ENCODE data around the gene VWA3A. TPM values are rescaled to one million over a fixed set of nuclear protein-coding genes. Genes with fewer than 3 reads are reported as not detected.

VWA3A gene
- total and polyA plus RNA-seq, 2 experiments from 2014 or later, result 0.16 to 0.24 TPM

GRCh38 chr16:22174642-22175041 lies 82.3 kb downstream of the VWA3A start:
- Histone ChIP-seq H3K27ac (no peak overlapping the region), H3K27me3 (no peaks in the 10 kb centered on the region), H3K9me3 (ENCODE audit: low read depth) (no peaks in the 10 kb centered on the region), H3K4me1 (ENCODE audit: low read depth) (no peaks in the 10 kb centered on the region), H3K4me3 (no peak overlapping the region), H3K36me3 (no peaks in the 10 kb centered on the region)
- no peak for TF ChIP-seq CTCF (IDR thresholded peaks at IDR 0.05; ENCODE audit: low read depth, low read length)
- no peak for DNase-seq (ENCODE audit: low read depth in 1 of 2, low spot score in 1 of 2)

- DNase-seq (ENCODE audit: low read depth in 1 of 2, low spot score in 1 of 2), result no peak
- Histone ChIP-seq H3K4me1 (ENCODE audit: low read depth) (no peaks in the 10 kb centered on the region), H3K9me3 (ENCODE audit: low read depth) (no peaks in the 10 kb centered on the region), H3K36me3 (no peaks in the 10 kb centered on the region), H3K27ac (no peak overlapping the region), H3K4me3 (no peak overlapping the region), H3K27me3 (no peaks in the 10 kb centered on the region)
- no peak for TF ChIP-seq CTCF (IDR thresholded peaks at IDR 0.05; ENCODE audit: low read depth, low read length)
These were observed 85.9 kb downstream of the VWA3A start for GRCh38 chr16:22177968-22178930.

- Histone ChIP-seq H3K4me1 (ENCODE audit: low read depth) (no peaks in the 10 kb centered on the region), H3K9me3 (ENCODE audit: low read depth) (no peaks in the 10 kb centered on the region), H3K4me3 (no peak overlapping the region), H3K36me3 (no peaks in the 10 kb centered on the region), H3K27ac (no peak overlapping the region), H3K27me3 (no peaks in the 10 kb centered on the region)
- TF ChIP-seq CTCF (IDR thresholded peaks at IDR 0.05; ENCODE audit: low read depth, low read length), result no peak
- DNase-seq (ENCODE audit: low read depth in 1 of 2, low spot score in 1 of 2), result no peak
These were observed 89.1 kb downstream of the VWA3A start for GRCh38 chr16:22181426-22181825.

- H3K27ac ChIP-seq, result no peak overlapping the region
- no peak for DNase-seq (ENCODE audit: low read depth in 1 of 2, low spot score in 1 of 2)
- no peak for TF ChIP-seq CTCF (IDR thresholded peaks at IDR 0.05; ENCODE audit: low read depth, low read length)
- no peaks in the 10 kb centered on the region for H3K4me1 ChIP-seq (ENCODE audit: low read depth)
- no peaks in the 10 kb centered on the region for H3K36me3 ChIP-seq
- no peaks in the 10 kb centered on the region for H3K27me3 ChIP-seq
- no peaks in the 10 kb centered on the region for H3K9me3 ChIP-seq (ENCODE audit: low read depth)
- no peak overlapping the region for H3K4me3 ChIP-seq
These were observed 89.5 kb downstream of the VWA3A start for GRCh38 chr16:22181843-22182242.

GRCh38 chr16:22183335-22183734 lies 91.0 kb downstream of the VWA3A start:
- no peaks in the 10 kb centered on the region for H3K9me3 ChIP-seq (ENCODE audit: low read depth)
- H3K27ac ChIP-seq, result no peak overlapping the region
- no peaks in the 10 kb centered on the region for H3K4me1 ChIP-seq (ENCODE audit: low read depth)
- no peak for TF ChIP-seq CTCF (IDR thresholded peaks at IDR 0.05; ENCODE audit: low read depth, low read length)
- no peak overlapping the region for H3K4me3 ChIP-seq
- no peaks in the 10 kb centered on the region for H3K36me3 ChIP-seq
- H3K27me3 ChIP-seq, result no peaks in the 10 kb centered on the region
- no peak for DNase-seq (ENCODE audit: low read depth in 1 of 2, low spot score in 1 of 2)
